T-helper 17 cell (primary cell): ENCODE results near the gene PAXX. TPM values are rescaled to one million over a fixed set of nuclear protein-coding genes. Genes with fewer than 3 reads are reported as not detected.
A peak's percentile ranks its signal among the peaks of the same experiment; 100 is the strongest.

Source experiments
- ATAC-seq: fragments of 150-1000 bp; cut with Tn5 transposase; 2 replicates; pipeline ENCODE4 v1.10.0; 2021; ENCODE audit warnings: mild to moderate bottlenecking, moderate library complexity
- DNase-seq, 3 donors: peaks; one replicate each; pipeline versions ENCODE4 v3.0.0 to v3.0.0-alpha.2; 2020 to 2021
- H3K9me3 ChIP-seq: one replicate; pipeline ENCODE4 v1.7.0; 2013; ENCODE audit warnings: low read length, mild to moderate bottlenecking; ENCODE audit not compliant: control insufficient read depth, poor library complexity, severe bottlenecking
- H3K27ac Mint-ChIP-seq: one replicate; pipeline ENCODE4 v1.8.0; 2022; ENCODE audit warnings: mild to moderate bottlenecking, moderate library complexity, mixed read lengths
- H3K27me3 Mint-ChIP-seq: one replicate; pipeline ENCODE4 v1.8.0; 2022; ENCODE audit warnings: mixed read lengths
- H3K36me3 Mint-ChIP-seq: one replicate; pipeline ENCODE4 v1.8.0; 2022; ENCODE audit warnings: low read depth, mixed read lengths
- H3K4me1 Mint-ChIP-seq: one replicate; pipeline ENCODE4 v1.8.0; 2022; ENCODE audit warnings: mild to moderate bottlenecking, mixed read lengths
- H3K4me3 Mint-ChIP-seq: one replicate; pipeline ENCODE4 v1.8.0; 2022; ENCODE audit warnings: mild to moderate bottlenecking, moderate library complexity, mixed read lengths
- total RNA-seq, 4 donors: library from RNA in 2 of 4; stranded (reverse) in 2 of 4; gene quantifications; one replicate each; pipeline ENCODE4 v1.2.3 and lab custom pipeline; 2022 to 2026

Gene PAXX
- total RNA-seq, 2 donors from 2014 or later, result 85.7 to 89.9 TPM

GRCh38 chr9:137038916-137039315, 46.7 kb downstream of the PAXX start:
- peaks cover 15% of the 10 kb centered on the region for H3K4me1 Mint-ChIP-seq
- no peak overlapping the region for H3K4me3 Mint-ChIP-seq
- no peaks in the 10 kb centered on the region for H3K36me3 Mint-ChIP-seq
- no peak overlapping the region for H3K27ac Mint-ChIP-seq
- H3K27me3 Mint-ChIP-seq, result no peaks in the 10 kb centered on the region
- no peak for ATAC-seq
- no peak for DNase-seq
- no peaks in the 10 kb centered on the region for H3K9me3 ChIP-seq

- no peaks in the 10 kb centered on the region for H3K27me3 Mint-ChIP-seq
- no peak for ATAC-seq
Observed at GRCh38 chr9:137039611-137040366, 47.6 kb downstream of the PAXX start.

GRCh38 chr9:137040568-137040967, 48.3 kb downstream of the PAXX start:
- no peak overlapping the region for H3K27ac Mint-ChIP-seq
- no peak for ATAC-seq
- H3K36me3 Mint-ChIP-seq, result no peaks in the 10 kb centered on the region
- DNase-seq, result no peak
- no peaks in the 10 kb centered on the region for H3K9me3 ChIP-seq
- no peaks in the 10 kb centered on the region for H3K27me3 Mint-ChIP-seq
- peaks cover 11% of the 10 kb centered on the region for H3K4me1 Mint-ChIP-seq
- H3K4me3 Mint-ChIP-seq, result no peak overlapping the region

More at GRCh38 chr9:137039611-137040366, 47.6 kb downstream of the PAXX start:
- no peak for DNase-seq
- peaks cover 15% of the 10 kb centered on the region for H3K4me1 Mint-ChIP-seq
- no peak overlapping the region for H3K27ac Mint-ChIP-seq
- H3K36me3 Mint-ChIP-seq, result no peaks in the 10 kb centered on the region
- no peak overlapping the region for H3K4me3 Mint-ChIP-seq
- no peaks in the 10 kb centered on the region for H3K9me3 ChIP-seq

DNA sequence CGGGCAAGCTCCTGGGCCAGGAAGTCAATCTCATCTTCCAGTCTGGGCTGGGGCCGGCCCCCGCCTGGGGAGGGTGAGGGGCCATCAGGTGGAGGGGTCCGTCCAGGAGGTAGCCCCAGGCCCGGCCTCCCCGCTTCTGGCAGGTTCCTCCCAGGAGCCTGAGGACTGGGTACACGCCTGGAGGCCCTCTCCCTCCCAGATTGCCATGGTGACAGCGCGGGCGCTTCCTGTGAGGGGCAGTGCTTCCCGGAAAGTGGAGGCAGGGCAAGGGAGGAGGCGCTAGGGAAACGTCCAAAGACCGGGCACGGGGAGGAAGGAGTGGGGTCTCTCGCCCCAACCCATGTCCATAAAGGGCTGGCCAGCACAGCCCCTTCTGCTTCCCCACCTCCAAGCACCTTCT, 48.9 kb downstream of the PAXX start:
- no peaks in the 10 kb centered on the region for H3K9me3 ChIP-seq
- no peak overlapping the region for H3K27ac Mint-ChIP-seq
- H3K4me1 Mint-ChIP-seq, result peaks cover 11% of the 10 kb centered on the region
- ATAC-seq (no peak), DNase-seq (no peak)
- H3K4me3 Mint-ChIP-seq, result no peak overlapping the region
- H3K27me3 Mint-ChIP-seq, result no peaks in the 10 kb centered on the region
- no peaks in the 10 kb centered on the region for H3K36me3 Mint-ChIP-seq

DNA sequence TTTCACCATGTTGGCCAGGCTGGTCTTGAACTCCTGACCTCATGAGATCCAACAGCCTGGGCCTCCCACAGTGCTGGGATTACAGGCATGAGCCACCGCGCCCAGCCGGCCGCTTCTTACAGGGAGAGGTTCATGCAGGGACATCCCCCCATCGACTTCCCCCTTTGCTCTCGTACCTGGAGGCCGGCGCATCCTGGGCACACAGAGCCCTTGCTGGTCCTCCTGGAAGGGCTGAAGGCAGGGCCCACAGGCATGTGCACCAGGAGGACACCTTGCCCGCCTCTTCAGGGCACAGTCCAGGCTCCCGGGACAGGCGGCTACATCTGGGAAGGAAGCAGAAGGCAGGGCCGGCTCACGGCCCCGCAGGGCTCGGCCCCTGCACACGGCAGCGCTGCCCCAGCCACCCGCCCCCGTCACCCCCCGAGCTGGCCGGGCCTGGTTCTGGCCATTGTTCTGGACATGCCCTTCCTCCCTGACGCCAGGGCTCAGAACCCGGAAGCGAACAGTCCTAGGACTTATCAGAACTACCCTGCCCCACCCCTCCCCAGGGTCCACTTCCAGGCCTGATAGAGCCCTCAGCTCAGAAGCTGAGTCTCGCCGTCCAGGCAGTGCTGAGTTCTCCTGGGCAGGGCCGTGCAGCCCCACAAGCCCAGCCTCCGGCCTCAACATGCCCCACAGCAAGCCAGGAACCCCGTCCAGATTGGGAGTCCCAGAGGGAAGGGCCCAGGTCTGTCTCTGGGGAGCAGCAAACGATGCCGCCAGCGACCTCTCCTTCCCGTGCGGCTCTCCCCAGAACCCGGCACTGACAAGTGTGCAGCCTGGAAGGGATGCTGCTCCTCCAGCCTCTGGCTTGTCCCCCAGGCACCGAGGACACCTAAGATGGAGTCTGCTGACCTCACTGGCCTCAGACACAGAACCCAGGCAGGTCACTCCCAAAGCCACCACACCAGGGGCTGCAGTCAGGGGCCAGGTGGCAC, 50.8 kb downstream of the PAXX start:
- no peaks in the 10 kb centered on the region for H3K36me3 Mint-ChIP-seq
- peaks cover 10% of the 10 kb centered on the region for H3K27me3 Mint-ChIP-seq
- H3K9me3 ChIP-seq, result no peaks in the 10 kb centered on the region
- no peak for DNase-seq
- peaks cover 15% of the 10 kb centered on the region for H3K4me1 Mint-ChIP-seq
- no peak for ATAC-seq
- peak overlapping the region; percentile 21 for H3K4me3 Mint-ChIP-seq
- no peak overlapping the region for H3K27ac Mint-ChIP-seq

Other genes starting within 250 kb of the PAXX start
- under 1 TPM in 1 of 2 donors, not detected in 1; 0.90 TPM for gene LCN10, start 249.5 kb upstream of the PAXX start, total RNA-seq
- gene LCN6, start 243.9 kb upstream of the PAXX start, total RNA-seq, result not detected
- gene LCN8, start 234.2 kb upstream of the PAXX start, total RNA-seq, result under 1 TPM in 1 of 2 donors, not detected in 1; 0.65 TPM
- not detected for gene LCN15, start 227.9 kb upstream of the PAXX start, total RNA-seq
- 10 to 100 TPM; 16.5 to 21.8 TPM for gene TMEM141, start 201.1 kb upstream of the PAXX start, total RNA-seq
- 1 to 10 TPM; 1.8 to 2.2 TPM for gene CCDC183, start 196.1 kb upstream of the PAXX start, total RNA-seq
- 10 to 100 TPM; 55.6 to 59.7 TPM for gene RABL6, start 184.5 kb upstream of the PAXX start, total RNA-seq
- gene AJM1, start 149.9 kb upstream of the PAXX start, total RNA-seq, result 1 to 10 TPM; 2.9 to 3.7 TPM
- 10 to 100 TPM; 33.8 to 36.2 TPM for gene PHPT1, start 143.0 kb upstream of the PAXX start, total RNA-seq
- gene MAMDC4, start 140.1 kb upstream of the PAXX start, total RNA-seq, result 1 to 10 TPM; 3.4 TPM
- 100 to 1,000 TPM; 212 to 224 TPM for gene EDF1, start 126.1 kb upstream of the PAXX start, total RNA-seq
- 10 to 100 TPM; 20.8 to 21.4 TPM for gene TRAF2, start 105.9 kb upstream of the PAXX start, total RNA-seq
- 10 to 100 TPM; 84.3 to 88.4 TPM for gene FBXW5, start 47.7 kb upstream of the PAXX start, total RNA-seq
- 1 to 10 TPM; 1.4 to 2.7 TPM for gene C8G, start 47.2 kb upstream of the PAXX start, total RNA-seq
- gene LCN12, start 40.1 kb upstream of the PAXX start, total RNA-seq, result 1 to 10 TPM; 2.6 to 4.2 TPM
- 100 to 1,000 TPM in 1 of 2 donors, 10 to 100 TPM in 1; 21.4 to 166 TPM for gene PTGDS, start 14.9 kb upstream of the PAXX start, total RNA-seq
- gene LCNL1, start 9.4 kb upstream of the PAXX start, total RNA-seq, result 1 to 10 TPM in 1 of 2 donors, under 1 TPM in 1; 0.96 to 2.9 TPM
- gene CLIC3, start 4.1 kb downstream of the PAXX start, total RNA-seq, result 1 to 10 TPM; 1.9 to 2.1 TPM
- 100 to 1,000 TPM; 120 to 131 TPM for gene ABCA2, start 35.8 kb downstream of the PAXX start, total RNA-seq
- gene FUT7, start 39.7 kb downstream of the PAXX start, total RNA-seq, result 10 to 100 TPM in 1 of 2 donors, 1 to 10 TPM in 1; 7.7 to 10.6 TPM
- gene NPDC1, start 53.8 kb downstream of the PAXX start, total RNA-seq, result 100 to 1,000 TPM; 139 to 202 TPM
- under 1 TPM in 1 of 2 donors, not detected in 1; 0.20 TPM for gene ENTPD2, start 61.6 kb downstream of the PAXX start, total RNA-seq
- under 1 TPM; 0.27 to 0.39 TPM for gene SAPCD2, start 78.1 kb downstream of the PAXX start, total RNA-seq
- gene UAP1L1, start 85.1 kb downstream of the PAXX start, total RNA-seq, result 10 to 100 TPM in 1 of 2 donors, 1 to 10 TPM in 1; 9.3 to 10.2 TPM
- gene MAN1B1, start 94.6 kb downstream of the PAXX start, total RNA-seq, result 10 to 100 TPM; 62.0 to 62.3 TPM
- 100 to 1,000 TPM; 270 to 311 TPM for gene DPP7, start 122.3 kb downstream of the PAXX start, total RNA-seq
- gene GRIN1, start 146.7 kb downstream of the PAXX start, total RNA-seq, result not detected
- gene LRRC26, start 177.6 kb downstream of the PAXX start, total RNA-seq, result not detected
- not detected for gene TMEM210, start 179.6 kb downstream of the PAXX start, total RNA-seq
- 100 to 1,000 TPM; 114 to 116 TPM for gene ANAPC2, start 196.1 kb downstream of the PAXX start, total RNA-seq
- 10 to 100 TPM; 39.4 to 48.3 TPM for gene SSNA1, start 196.3 kb downstream of the PAXX start, total RNA-seq
- gene TPRN, start 208.3 kb downstream of the PAXX start, total RNA-seq, result 1 to 10 TPM; 5.7 to 6.3 TPM
- 10 to 100 TPM; 21.3 to 21.4 TPM for gene TMEM203, start 213.2 kb downstream of the PAXX start, total RNA-seq
- gene NDOR1, start 213.3 kb downstream of the PAXX start, total RNA-seq, result 10 to 100 TPM; 24.0 to 30.7 TPM
- gene RNF208, start 229.8 kb downstream of the PAXX start, total RNA-seq, result 1 to 10 TPM; 1.2 to 5.3 TPM
- gene CYSRT1, start 232.8 kb downstream of the PAXX start, total RNA-seq, result under 1 TPM in 1 of 2 donors, not detected in 1; 0.52 TPM
- not detected for gene RNF224, start 235.1 kb downstream of the PAXX start, total RNA-seq
- not detected for gene SLC34A3, start 238.5 kb downstream of the PAXX start, total RNA-seq
- gene TUBB4B, start 248.9 kb downstream of the PAXX start, total RNA-seq, result 10 to 100 TPM; 81.0 to 90.5 TPM